Activated CD8-positive, alpha-beta memory T cell treated with anti-CD3 and anti-CD28 coated beads for 24 hours (primary cell): ENCODE results near the gene ATAD3C.
"Not testable (repeated sequence)": the region's sequence is repeated elsewhere in the genome, so short reads cannot be mapped to it uniquely, and the experiment has no call there.

Source experiments
- DNase-seq: peaks from one replicate; pipeline ENCODE4 v3.0.0-alpha.2; 2020

Gene ATAD3C

DNA sequence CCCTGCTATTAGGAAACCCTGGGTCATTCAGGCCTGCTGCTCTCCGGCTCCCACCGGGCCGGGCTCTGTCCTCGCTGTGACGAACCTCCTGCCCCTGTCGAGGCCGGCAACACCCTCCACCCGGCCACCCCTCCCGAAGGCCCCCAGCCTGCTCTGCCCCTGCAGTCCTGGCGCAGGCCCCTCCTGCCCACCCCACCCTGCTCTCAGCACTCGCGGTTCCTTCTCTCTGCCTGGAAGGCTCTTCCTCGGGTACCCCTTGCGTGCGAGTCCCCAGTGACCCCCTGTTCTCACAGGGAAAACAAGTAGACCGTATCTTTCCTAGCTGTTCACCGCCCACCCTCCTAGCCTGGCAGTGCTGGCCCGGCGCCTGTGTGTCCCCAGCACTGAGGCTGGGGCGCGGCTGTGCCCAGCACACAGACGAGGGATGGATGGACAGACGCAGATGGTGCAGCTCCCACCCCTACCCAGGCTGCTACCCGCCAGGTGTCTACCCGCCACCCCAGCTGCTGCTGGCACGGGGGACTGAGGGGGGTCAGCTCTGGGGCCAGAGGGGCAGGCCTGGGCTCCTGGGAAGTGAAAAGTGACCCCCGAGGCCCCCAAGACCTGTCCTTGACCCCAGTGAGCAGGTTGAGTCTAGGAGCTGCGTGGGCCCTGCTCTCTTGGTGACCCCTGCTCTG, 17.1 kb upstream of the ATAD3C start:
- DNase-seq: no peak

DNA sequence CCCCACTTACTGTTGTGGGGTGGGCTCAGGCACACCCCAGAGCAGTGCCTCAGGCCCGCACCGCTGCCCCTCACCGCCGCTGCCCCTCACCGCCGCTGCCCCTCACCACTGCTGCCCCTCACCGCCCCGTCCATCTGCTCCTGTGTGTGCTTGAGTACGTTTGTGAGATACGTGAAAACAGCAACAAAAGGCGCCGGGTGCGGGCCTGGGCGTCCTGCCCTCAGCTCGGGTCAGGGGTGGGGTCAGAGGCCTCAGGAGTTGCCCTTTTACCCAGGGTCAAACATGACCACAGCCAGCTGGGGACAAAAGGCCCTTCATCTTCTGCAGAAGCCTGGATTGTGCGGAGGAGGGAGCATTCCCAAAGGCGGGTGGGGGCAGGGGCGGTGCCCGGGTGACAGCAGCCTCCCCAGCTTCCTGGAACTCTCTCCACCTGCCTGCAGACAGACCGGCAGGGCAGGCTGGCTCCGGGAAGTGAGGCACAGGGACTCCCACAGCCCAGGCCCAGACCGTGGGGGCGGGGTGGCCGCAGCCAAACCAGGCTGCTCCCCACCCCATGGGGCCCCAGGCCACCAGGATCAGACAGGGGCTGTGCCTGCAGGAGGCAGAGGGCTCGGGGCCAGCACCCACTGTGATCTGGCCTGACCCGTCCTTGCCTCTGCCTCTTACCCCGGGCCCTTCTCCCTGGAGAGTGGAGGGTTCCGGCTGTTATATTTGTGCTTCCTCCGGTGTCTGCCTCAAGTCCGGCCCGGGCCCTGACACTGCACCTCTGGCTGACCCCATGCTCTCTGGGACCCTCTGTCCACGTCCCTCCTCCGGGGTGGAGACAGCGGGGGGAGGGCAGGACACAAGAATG, 16.3 kb upstream of the ATAD3C start:
- no peak for DNase-seq

- peak; percentile 77 for DNase-seq
These were observed 15.7 kb upstream of the ATAD3C start for GRCh38 chr1:1433804-1434130.

DNA sequence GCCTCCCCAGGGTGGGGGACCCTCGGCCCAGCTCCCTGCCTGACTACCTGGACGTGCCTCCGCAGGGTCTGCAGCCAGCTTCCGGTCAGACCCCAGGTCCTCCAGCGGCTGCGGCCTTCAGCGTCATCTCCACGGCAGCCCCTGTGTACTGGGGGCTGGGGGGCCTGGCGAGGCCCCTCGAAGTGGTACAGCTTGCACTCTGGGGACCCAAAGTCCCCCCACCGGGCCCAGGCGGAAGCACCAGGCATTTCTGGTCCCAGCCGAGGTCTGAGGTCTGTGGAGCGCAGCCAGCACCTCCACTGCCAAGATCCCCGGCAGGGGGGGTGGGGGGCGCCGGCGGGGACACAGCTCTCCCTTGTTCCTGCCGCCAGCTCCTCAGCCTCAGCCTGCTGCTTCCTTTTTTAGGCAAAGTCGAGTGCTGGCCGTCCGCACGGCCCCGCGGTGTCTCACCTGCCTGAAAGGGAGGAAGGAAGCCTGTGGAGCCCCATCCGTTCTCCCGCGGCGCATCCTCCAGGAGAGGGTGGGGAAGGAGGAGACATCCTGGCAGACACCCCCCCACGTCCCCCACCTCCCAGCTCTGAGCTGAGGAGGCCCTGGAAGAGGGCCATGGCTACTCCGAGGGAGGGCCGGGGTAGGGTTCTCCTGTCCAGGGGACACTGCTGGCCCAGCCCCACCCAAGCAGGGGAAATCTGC, 15.2 kb upstream of the ATAD3C start:
- DNase-seq: no peak

DNA sequence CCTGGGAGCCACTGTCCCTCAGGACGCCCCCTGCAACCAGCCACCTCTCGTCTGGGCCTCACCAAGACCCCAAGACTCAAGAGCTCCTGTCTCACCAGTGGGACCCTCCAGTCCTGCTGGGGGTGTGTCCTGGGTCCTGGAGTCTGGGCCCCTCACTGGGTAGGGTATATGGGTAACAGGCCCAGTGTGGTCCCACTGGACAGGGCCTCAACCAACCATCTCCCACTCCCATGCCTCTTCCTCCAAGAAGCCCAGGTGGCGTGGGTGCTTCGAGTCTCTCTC, 14.7 kb upstream of the ATAD3C start:
- no peak for DNase-seq

- DNase-seq: peak; percentile 86
These were observed 14.2 kb upstream of the ATAD3C start, which contains the start of gene VWA1 for GRCh38 chr1:1435106-1435903. Gene VWA1, plus strand, starts transcription at chr1:1435690. Its CDS starts 59 bp downstream, at chr1:1435749.

GRCh38 chr1:1435911-1436629, 13.4 kb upstream of the ATAD3C start:
- no peak for DNase-seq

DNA sequence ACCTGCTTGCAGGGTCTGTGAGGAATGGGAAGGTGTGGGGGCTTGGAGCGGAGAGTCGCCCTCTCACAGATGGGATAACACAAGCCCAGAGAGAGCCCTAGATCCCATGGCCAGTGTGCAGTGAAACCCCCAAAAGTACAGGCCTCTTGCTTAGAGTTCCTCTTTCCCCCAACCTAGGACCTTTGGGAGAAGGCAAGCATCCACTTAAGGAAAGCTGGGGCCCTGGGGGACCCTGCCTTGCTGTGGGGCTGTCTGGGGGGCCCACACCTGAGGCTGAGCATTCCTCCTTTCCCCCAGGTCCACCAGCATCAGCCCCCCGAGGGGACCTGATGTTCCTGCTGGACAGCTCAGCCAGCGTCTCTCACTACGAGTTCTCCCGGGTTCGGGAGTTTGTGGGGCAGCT, 12.9 kb upstream of the ATAD3C start:
- no peak for DNase-seq

DNA sequence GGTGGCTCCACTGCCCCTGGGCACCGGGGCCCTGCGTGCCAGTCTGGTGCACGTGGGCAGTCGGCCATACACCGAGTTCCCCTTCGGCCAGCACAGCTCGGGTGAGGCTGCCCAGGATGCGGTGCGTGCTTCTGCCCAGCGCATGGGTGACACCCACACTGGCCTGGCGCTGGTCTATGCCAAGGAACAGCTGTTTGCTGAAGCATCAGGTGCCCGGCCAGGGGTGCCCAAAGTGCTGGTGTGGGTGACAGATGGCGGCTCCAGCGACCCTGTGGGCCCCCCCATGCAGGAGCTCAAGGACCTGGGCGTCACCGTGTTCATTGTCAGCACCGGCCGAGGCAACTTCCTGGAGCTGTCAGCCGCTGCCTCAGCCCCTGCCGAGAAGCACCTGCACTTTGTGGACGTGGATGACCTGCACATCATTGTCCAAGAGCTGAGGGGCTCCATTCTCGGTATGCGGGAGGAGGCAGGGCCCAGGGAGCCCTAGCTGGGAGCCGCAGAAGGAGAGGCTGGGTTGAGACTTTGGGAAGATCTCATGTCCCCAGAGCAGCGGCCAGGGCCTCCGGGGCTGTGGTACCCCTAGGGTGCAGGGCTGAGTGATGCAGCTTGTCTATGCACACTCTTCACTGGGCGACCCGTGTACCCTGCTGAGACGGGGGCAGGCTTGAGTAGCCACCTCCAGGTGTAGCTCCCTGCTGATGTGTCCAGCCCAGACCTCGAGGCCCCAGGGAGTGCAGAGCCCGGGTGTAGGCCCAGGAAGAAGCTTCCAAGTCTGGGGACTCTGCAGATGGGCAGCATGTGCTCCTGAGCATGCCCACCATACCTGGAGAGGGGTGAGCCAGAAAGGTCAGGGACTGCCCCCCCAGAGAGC, 12.2 kb upstream of the ATAD3C start:
- no peak for DNase-seq

- no peak for DNase-seq
These were observed 11.5 kb upstream of the ATAD3C start for GRCh38 chr1:1437904-1438376.

DNA sequence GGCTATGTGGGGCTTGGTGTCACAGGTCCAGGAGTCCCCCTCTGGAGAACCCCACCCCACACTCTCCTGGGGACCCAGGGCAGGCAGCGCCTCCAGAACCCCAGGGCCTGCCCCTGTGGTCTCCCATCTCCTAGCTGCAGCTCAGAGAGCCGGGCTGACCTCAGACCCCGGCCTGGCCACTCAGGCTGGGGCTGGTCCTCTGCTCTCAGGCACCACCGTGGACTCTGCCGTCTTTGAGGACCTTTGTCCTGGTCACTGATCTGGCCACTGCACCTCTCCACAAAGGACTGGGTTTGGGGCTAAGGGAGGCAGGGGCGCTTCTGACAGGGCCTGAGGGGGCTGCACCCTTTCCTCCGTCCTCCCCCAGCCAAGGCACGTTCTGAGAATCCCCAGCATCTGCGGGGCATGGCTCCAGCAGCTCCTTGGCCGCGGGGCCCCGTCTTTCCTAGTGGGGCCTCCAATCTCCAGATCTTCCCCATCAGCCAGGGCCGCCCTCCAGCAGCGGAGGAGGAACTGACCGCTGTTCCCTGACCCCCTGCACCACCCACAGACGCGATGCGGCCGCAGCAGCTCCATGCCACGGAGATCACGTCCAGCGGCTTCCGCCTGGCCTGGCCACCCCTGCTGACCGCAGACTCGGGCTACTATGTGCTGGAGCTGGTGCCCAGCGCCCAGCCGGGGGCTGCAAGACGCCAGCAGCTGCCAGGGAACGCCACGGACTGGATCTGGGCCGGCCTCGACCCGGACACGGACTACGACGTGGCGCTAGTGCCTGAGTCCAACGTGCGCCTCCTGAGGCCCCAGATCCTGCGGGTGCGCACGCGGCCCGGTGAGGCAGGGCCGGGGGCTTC, 10.7 kb upstream of the ATAD3C start:
- no peak for DNase-seq

DNA sequence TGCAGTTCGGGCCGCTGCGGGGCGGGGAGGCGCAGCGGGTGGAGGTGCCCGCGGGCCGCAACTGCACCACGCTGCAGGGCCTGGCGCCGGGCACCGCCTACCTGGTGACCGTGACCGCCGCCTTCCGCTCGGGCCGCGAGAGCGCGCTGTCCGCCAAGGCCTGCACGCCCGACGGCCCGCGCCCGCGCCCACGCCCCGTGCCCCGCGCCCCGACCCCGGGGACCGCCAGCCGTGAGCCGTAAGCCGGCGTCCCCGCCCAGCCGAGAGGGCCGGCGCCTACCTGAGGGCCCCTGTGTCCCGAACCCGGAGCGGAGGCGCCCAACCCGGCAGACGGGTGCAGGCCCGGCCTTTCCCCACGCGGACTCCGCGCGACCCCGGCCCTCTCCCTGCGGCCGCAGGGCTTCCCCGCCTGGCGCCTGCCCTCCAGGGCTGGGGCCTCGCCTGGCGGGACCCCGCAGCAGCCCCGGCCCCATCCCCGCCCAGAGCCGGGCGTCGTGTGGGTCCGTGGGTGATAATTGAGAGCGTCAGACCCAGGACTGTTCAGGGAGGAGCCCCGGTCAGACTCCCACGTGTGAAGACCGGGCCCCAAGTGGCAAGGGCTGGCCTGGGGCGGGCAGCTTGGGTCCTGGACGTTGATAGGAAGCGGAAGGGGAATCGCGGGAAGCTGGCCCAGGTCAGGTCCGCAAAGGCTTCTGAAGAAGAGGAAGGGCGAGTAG, 9.8 kb upstream of the ATAD3C start:
- no peak for DNase-seq

GRCh38 chr1:1440262-1441001, 9.1 kb upstream of the ATAD3C start:
- DNase-seq: no peak

DNA sequence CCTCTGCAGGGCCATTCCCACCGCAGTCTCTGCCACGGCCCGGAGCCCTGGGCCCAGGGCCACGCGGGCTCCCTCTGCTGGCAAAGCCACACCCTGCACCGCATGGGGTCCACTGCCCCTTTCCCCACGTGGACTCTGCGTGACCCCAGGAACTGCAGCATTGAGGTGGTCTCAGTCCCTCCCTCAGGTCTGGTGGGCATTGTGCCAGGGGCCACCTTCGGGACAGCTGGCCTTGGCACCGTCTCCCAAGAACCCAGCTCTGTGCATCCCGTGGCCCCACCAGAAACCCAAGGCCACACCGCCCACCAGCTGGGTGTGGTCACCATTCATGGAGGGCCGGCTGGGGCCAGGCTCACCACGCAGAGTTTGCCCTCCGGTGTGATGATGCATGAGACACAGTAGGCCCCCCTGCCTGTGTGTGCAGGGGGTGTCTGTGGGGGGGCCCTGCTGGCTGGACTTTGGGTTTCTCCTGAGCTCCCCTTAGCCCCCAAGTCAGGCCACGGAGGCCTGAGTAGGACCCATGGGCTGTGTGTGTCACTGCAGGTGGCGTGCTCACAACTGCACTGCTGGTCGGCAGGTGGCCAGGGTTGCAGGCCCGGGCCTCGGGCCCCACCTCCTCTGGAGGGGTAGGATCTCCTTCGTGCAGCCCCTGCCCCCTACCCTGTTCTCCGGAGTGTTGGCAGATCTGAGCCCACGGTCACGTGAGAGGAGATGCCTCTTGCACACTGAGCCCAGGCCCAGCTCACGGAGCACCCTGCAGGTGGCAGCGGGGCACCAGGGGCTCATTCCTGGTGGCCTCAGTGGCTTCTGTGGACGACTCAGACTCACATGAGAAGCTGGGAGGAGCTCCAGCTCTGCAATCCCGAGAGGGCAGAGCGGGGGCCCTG, 8.2 kb upstream of the ATAD3C start:
- DNase-seq: peak; percentile 87

DNA sequence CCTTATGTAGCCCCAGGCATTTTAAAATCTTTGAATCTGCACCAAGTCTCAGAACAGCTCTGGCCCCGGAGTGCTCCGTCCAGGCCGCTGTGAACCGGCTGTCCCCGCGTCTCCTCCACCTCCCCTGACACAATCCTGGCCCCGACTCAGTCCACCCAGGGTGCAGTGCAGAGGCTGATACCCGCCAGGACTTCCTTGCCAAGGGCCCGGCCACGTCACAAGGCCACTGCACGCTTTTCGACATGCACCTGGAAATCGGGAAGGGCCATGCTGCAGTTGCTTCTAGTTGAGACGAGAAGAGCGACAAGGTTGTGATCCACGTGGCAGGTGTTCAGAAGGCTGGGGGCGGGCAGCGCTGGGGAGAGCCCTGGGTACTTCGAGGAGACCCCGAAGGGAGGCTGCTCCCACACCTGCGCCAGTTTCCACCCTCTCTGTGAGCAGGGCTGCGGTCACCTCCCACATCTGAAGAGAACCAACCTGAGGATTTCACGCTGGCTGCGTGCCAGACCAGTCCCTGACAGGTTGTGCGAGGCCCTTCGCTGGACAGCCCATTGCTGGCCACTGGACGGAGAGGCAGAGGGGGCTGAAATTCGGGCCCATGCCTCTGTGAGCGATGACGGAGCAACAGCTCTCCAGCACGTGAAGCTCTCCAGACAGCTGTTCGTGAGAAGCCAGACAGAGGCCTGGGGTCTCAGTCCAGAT, 7.3 kb upstream of the ATAD3C start:
- DNase-seq: no peak

DNA sequence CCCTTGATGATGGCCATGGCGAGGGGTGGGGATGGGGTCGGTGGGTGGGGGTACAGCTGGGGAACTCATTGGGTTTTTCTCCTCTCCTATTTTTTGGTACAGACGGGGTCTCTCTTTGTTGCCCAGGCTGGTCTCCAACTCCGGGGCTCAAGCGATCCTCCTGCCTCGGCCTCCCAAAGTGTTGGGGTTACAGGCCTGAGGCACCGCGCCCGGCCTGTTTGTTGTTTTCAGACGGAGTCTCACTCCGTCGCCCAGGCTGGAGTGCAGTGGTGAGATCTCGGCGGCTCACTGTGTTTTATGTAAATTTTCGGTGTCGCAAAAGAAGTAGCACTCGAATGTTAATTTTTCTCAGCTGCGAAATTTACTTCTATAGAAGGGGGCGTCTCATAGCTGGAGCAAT, 2.9 kb upstream of the ATAD3C start:
- not testable (repeated sequence) for DNase-seq

DNA sequence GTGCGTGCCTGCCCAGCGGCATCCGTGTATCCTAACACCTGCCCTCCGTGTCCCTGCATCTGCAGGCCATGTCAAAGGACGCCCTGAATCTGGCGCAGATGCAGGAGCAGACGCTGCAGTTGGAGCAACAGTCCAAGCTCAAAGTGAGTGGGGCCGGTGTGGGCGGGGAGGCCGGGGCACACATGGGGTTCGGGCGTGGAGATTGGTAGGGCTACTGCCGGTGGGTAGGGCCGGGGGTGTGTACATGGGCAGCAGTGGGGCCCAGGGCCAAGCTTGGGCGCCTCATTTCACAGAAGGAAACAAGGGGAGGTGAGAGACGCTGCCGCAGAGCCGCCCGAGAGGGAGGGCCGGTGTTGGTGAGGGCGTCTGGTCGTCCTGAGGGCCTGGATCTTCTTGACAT, 1.1 kb downstream of the ATAD3C start:
- not testable (repeated sequence) for DNase-seq
